ENCODE results near the gene PSMD3.
"Not testable (repeated sequence)": the region's sequence is repeated elsewhere in the genome, so short reads cannot be mapped to it uniquely, and the experiment has no call there.

The PSMD3 gene

DNA sequence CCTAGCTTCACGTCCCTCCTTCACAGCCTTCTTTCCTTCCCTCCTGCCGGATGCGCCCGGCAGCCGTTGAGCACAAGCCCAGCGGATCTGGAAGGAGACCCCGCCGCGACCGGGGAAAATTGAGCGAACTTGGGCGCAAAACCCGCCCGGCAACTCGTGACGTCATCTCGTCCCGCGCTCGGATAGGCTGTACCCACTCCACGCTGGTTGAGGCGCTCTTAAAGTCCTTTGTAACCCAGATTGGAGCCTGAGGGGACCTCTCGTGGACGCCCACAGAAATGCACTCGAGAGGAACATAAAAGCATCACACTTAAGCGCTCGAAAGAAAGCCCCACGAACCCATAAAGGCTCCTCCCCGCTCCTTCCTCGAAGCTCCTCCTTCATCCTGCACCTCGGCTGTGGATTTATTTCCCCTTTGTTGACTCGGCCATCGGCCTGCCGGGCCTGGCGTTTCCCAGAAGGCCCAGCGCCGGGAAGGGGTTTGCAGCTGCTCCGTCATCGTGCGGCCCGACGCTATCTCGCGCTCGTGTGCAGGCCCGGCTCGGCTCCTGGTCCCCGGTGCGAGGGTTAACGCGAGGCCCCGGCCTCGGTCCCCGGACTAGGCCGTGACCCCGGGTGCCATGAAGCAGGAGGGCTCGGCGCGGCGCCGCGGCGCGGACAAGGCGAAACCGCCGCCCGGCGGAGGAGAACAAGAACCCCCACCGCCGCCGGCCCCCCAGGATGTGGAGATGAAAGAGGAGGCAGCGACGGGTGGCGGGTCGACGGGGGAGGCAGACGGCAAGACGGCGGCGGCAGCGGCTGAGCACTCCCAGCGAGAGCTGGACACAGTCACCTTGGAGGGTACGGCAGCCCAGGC is at the start of gene PSMD3:
Gene PSMD3 (plus strand): TSS at position 457 of the 856 bp plus-strand sequence. CDS start 164 bp downstream, at position 621.
- peak within 1 kb of the TSS; percentile 98 for H3K4me3 ChIP-seq (ENCODE audit: low read depth, low read length)

DNA sequence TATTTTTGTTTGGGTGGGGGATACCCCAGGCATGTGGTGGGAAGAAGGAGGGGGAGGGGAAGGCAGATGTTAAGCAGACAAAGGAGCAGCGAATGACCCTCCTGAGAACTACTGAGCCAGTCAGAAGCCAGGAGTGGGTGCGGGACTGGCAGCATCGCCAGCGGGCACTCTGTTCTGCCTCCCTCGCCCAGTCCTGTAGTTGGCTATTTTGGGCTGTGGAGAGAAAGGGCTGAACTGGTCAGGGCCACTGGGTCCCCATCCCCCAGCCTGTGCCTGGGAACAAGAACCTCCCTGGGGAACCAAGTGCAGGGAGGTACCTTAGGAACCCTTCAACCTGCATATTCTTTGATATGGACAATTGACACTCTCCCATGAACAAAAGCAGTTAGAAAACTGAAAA is 46.7 kb upstream of the PSMD3 start:
- H3K4me3 ChIP-seq (ENCODE audit: low read depth, low read length) = no peak overlapping the region

DNA sequence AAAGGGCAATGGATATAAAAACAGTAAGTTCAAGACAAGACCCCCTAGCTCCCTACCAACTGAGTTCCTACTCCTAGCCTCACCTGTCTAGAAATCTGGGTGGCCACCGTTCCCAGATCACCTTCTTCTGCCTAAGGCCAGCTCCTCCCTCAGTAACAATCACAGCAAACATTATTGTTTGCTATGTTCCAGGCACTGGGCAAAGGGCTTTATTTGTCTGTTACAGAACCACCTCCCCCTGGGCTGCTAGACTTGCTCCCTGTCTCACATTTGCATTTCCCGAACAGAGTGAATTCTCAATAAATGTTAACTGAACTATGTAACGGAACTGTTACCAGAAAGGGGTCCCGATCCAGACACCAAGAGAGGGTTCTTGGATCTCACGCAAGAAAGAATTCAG is 46.3 kb upstream of the PSMD3 start:
- H3K4me3 ChIP-seq (ENCODE audit: low read depth, low read length) = no peak overlapping the region

DNA sequence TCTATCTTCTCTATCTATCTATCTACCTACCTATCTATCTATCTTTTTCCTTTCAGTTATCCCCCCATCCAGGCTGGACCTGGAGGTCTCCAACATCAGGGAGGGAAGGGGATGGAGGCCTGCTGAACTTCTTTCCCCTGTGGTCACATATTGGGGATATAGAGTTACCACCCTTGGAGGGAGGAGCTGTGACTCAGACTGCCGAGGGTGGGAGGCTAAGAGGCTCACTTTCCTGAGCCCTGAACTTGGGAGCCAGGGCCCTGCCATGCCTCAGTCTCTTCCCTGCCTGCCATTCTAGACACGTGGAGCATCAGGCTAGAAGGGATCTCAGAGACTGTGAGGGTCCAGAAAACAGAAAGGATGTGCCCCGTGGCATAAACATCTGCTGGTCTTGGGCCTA is 44.7 kb upstream of the PSMD3 start:
- H3K4me3 ChIP-seq (ENCODE audit: low read depth, low read length) = no peak overlapping the region

DNA sequence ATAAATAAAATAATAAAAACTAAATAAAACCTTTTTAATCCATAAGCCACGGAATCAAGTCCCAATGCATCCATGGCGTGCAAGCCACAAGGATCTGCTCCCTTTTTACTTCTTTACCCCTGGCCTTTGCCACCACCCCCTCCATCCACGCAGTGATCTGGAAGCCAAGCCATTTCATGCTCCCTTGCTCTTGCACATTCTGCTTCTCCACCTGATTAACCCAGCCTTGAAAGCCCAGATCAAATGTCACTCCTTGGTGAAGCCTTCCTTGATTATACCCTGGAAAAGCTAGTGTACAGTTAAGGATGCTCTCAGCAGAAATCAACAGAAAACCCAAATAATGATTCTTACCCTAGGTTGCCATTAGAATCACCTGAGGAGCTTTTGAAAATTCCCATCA is 43.2 kb upstream of the PSMD3 start:
- no peak overlapping the region for H3K4me3 ChIP-seq (ENCODE audit: low read depth, low read length)

DNA sequence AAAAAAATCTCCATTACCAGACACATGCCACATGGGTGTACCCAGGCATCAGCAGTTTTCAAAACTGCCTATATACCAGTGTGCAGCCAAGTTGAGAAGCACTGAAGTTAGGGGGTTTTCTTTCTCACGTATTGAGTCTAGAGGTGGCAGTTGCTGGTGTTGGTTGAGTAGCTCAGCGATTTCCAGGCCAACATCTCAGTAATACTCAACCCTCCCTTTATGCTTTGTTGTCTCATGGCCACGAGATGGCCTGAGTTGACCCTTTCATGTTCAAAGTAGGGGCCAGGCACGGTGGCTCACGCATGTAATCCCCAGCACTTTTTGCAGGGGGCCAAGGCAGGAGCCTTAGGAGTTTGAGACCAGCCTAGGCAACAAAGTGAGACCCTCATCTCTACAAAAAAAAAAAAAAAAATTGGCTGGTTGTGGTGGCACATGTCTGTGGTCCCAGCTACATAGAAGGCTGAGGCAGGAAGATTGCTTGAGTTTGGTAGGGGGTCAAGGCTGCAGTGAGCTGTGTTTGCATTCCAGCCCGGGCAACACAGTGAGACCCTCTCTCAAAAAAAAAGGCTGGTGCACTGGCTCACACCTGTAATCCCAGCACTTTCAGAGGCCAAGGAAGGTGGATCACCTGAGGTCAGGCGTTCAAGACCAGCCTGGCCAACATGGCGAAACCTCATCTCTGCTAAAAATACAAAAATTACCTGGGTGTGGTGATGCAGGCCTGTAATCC is 42.3 kb upstream of the PSMD3 start:
- no peak overlapping the region for H3K4me3 ChIP-seq (ENCODE audit: low read depth, low read length)

DNA sequence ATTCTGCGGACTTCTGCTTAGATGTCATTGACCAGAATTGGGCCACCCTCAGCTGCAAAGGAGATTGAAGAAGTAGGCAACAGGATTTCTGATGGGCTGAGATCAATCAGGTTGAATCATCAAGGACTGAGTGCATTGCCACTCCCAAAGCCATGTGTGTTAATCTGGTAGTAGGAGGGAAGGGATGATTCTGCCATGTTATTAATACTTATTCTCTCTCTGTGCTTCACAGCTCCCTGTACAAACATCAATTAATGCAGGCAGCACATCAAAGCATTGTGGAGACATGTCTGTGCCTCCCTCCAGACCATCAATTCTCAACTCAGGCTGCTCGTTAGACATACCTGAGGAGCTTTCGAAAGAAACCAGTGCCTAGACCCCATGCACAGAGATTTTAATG is 41.5 kb upstream of the PSMD3 start:
- H3K4me3 ChIP-seq (ENCODE audit: low read depth, low read length) = no peak overlapping the region

DNA sequence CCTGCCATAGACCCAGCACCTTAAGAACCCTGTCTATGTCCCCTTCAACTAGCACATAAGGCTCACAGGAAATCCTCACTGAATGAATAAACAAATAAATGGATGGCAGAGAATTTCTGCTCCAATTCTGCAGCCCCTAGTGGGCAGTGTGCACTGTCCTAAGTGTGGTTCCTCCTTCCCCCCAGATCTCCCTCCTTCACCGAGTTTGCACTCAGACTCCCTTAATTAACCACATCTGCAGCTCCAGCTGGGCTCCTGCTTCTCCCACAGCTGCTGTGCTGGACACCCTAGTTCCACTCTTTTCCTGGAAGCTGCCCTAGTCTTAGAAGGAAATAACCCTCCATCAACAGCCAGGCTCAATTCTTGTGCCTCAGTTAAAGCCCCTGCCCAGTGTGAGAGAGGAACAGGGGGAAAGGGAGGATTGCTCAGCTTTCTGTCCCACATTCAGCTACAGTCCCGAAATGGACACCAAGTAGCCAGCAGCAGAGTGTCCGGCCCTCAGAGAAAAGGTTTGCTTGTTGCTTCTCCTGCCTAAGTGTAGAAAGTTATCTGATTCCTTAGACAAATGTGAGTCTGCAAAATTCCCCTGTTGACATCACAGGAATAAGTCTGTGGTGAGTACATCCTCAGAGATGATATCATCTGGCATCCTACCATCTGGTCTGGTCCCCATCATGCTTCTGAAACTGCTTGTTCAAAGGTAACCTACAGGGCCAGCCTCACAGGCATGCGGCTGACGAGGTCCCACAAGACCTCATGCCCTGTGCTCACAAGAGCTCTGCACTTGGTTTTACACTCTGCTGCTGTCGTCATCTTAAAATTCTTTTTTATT is 40.8 kb upstream of the PSMD3 start:
- H3K4me3 ChIP-seq (ENCODE audit: low read depth, low read length) = no peak overlapping the region

DNA sequence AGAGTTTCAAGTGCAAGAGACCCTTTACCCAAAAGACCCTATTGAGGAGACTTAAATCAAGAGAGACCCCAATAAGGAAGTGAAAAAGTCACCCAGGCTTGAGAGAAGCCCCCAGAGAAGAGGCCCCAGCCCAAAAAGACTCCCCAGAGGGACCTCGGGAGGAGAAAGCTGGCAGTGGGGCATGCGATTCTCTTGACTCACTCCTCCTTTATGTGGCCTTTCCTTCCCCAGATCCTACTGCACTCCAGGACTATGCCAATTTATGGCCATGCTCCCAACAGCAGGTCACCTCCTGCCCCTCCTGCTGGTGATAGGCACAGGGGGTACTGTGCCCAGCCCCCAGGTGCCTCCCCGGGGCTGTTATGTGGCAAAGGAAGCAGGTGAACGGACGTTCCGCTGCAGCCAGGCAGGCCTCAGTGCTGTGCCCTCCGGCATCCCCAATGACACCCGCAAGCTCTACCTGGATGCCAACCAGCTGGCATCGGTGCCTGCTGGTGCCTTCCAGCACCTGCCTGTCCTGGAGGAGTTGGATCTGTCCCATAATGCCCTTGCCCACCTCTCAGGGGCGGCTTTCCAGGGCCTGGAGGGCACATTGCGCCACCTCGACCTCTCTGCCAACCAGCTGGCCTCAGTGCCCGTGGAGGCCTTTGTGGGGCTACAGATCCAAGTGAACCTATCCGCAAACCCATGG is 36.8 kb upstream of the PSMD3 start:
- no peak overlapping the region for H3K4me3 ChIP-seq (ENCODE audit: low read depth, low read length)

DNA sequence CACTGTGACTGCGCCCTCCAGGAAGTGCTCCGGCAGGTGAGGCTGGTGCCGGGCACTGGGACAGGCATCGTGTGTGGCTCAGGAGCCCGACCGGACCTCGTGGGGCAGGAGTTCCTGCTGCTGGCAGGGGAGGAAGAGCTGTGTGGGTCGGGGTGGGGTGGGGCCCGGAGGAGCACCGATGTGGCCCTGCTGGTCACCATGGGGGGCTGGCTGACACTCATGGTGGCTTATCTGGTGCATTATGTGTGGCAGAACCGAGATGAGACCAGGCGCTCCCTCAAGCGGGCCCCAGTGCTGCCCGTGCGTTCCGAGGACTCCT is 36.3 kb upstream of the PSMD3 start:
- no peak overlapping the region for H3K4me3 ChIP-seq (ENCODE audit: low read depth, low read length)

DNA sequence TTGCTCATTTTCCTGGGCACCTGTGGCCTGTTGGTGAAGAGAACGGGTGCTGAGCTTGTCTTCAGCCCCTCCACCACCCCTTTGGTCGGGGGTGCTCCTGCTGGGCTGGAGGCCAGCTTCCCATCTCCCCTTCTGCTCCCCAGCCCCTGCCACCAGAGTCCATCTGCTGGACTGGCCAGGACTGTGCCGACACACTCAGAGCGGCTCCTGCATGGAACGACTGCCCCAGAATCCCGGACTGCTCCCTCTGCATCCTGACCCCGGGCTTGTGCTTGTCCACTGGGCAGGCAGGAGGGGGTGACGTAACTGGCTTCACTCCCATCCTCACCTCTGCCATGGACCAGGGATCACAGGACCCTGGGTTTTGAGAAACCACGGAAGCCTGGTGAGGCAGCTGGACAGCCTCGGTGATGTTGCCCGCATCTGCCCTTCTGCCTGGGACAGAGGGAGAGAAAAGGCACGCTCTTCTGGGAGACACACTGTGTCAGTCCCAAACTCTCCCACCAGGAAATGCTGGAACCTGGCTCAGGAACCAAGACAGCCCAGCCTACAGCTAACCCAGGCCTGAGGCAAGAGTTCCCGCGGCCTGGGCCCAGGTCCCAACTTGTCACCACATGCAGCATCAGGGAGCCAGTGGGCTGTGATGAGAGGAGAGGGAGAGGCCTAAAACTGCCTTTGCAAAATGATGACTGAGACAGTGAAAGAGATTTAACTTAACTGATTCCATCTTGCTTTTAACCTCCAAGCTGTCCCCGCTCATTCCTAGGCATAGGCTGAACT is 33.9 kb upstream of the PSMD3 start:
- H3K4me3 ChIP-seq (ENCODE audit: low read depth, low read length) = no peak overlapping the region

DNA sequence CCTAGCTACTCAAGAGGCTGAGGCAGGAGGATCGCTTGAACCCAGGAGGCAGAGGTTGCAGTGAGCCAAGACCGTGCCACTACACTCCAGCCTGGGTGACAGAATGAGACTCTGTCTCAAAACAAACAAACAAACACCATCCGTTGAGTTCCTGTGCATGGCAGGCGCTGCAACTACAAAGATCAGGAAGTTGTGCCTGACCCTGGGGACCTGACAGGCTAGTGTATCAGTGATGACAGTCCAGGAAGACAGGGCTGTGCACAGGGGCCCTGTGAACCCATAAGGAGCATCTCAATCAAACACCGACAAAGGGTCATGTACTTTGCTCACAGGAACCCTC is 32.1 kb upstream of the PSMD3 start:
- not testable (repeated sequence) for H3K4me3 ChIP-seq (ENCODE audit: low read depth, low read length)

DNA sequence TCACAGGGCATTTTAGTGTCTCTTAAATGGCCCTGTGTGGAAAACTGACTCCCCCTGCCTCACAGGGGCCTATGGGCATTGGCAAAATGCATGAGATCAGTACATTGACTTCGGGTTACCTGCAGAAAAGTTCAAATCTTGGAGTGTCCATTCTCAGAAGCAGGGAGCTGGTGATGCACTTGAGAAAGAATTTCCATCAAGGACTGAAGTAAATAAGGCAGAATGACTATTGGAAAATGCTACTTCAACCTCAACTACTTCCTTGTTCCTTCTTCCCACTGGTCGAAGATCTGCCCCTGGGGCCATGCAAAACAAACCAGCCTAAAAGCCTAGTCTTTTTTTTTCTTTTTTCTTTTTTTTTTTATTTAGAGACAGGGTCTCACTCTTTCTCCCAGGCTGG is 31.6 kb upstream of the PSMD3 start:
- H3K4me3 ChIP-seq (ENCODE audit: low read depth, low read length) = no peak overlapping the region

DNA sequence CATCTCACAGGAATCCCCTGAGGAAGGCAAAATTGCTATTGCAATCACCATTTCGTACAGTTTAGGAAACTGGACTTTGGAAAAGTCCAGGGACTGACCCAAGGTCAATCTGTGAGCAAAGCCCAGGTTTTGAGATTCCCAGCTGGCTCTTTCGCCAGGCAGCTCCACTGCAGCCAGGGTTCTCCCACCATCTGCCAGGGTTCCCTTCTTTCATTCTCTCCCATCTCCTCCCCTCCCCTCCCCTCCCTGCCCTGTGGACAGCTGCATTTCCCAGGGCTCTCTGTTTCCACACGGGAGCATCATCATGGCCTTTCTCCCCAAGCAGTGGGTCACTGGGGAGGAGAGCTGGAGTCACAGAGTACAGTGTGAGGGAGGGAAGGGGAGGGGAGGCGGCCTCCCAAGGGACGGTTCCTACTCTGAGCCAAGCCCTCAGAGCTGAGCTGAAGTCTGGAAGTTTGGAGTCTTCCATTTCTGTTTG is 29.7 kb upstream of the PSMD3 start:
- no peak overlapping the region for H3K4me3 ChIP-seq (ENCODE audit: low read depth, low read length)

DNA sequence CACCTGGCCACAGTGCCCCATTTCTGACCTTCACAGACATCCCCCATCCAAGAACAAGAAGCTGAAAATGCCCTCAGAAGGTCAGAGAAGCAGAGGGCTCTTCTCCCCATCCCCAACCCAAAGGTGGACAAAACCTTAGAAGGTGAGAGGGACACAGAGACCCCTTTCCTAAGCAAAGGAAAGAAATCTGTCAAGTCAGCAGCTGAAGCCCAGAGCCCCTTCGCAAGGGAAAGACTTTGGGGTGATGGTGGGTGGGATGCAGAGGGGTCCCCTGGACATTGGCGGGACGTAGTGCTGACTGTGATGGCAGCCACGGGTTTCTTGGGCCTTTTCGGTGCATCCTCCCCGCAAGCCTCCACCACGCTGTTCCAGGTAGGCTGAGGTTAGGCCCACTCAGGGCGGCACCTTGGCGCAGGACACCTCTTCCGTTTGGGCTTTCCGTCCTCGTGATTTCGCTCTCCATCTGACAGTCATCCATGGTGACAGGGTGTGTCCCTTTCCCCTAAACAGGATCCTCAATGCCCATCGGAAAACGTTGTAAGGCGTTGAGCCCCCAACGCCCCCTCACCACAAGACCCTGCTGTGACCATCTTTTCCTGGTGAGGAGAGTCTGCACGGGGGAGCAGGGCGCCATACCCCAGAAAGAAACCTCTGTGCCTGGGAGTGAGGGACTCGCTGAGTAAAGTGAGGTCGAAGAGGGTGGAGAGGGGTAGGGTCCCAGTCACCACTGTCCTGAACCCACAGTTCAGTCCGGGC is 28.5 kb upstream of the PSMD3 start:
- H3K4me3 ChIP-seq (ENCODE audit: low read depth, low read length) = peak overlapping the region; percentile 25

DNA sequence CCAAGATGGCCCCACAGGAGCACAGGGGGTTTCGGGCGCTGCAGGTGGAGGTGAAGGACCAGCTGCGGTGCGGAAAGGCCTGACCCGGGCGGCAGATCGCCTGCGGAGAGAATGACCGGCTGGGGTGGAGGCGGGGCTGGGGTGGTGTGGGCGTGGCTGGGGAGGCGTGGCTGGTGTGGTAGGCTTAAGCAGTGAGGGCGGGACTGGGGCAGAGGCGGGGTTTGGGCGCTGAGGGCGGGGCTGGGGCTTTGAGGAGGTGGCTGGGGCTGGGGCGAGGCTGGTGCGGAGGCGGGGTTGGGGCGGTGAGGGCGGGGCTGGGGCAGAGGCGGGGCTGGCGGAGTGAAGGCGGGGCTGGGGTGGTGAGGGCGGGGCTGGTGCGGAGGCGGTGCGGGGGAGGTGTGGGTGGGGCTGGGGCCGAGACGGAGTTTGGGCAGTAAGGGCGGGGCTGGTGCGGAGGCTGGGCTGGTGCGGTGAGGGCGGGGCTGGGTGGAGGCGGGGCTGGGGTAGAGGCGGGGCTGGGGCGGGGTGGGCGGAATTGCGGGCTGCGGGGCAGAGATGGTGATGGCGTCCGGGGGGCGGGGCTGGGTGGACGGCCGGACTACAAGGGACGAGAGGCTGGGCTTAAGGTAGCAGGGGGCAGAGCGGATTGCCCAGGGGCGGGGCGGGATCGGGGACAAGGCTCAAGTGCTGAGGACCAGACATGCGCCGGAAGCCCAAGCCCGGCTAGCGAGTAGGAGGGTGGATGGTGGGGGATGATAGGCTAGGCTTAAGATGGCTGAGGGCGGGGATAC is 27.7 kb upstream of the PSMD3 start:
- H3K4me3 ChIP-seq (ENCODE audit: low read depth, low read length) = peak overlapping the region; percentile 51

DNA sequence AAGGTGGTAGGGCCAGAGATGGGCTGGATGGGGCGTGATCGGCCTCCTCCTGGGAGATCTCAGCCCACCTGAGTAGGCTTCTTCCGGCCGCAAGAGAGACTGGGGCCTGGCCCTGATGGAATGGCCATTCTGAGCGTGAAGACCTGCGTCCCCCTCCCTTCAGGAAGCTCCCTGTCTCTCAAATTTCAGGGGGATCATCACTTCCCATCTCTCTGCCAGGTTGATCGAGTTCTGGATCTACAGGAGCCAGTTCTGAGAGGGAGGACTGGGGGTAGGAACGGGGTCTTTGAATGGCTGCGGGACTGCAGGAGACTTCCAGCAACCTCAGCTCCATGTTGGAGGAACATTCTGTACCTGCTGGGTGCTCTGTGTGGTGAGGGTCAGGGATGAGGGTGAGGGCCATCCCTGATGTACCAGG is 27.1 kb upstream of the PSMD3 start:
- peak overlapping the region; percentile 51 for H3K4me3 ChIP-seq (ENCODE audit: low read depth, low read length)

DNA sequence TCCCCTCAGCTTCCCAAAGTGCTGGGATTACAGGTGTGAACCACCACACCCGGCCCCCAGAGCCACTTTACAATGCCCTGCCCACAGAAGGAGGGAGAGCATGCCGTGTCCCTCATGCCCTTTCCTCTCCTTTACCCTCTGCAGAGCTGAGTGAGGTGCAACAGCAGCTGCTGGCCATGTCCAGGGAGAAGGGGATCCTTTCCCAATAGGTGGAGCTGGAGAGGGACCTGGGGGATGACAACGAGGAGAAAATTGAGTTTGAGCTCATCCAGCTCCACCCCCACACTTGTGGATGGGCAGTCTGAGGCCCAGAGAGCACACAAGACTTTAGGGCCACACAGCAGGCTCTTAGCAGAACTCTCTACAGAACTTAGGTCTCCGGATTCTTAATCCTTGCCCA is 25.7 kb upstream of the PSMD3 start:
- H3K4me3 ChIP-seq (ENCODE audit: low read depth, low read length) = no peak overlapping the region
